OCI-LY7 (cell line): ENCODE results near the gene DENND6B.

Experiments
- EZH2phosphoT487 ChIP-seq: fragments of 200-600 bp; sonication (generic); IDR thresholded peaks from 2 replicates; pipeline ENCODE4 v1.6.1; 2018; ENCODE audit warnings: low read depth, borderline replicate concordance, mild to moderate bottlenecking, mixed run types, antibody characterized with exemption, low read length, moderate library complexity, mixed read lengths
- TF ChIP-seq, protein P1 (sequence below): fragments of 200-600 bp; sonication (generic); conservative IDR thresholded peaks from 2 replicates; pipeline ENCODE4 v1.5.1; 2014; ENCODE audit warnings: mild to moderate bottlenecking, antibody characterized with exemption, low read length, moderate library complexity, mixed read lengths

DNA sequence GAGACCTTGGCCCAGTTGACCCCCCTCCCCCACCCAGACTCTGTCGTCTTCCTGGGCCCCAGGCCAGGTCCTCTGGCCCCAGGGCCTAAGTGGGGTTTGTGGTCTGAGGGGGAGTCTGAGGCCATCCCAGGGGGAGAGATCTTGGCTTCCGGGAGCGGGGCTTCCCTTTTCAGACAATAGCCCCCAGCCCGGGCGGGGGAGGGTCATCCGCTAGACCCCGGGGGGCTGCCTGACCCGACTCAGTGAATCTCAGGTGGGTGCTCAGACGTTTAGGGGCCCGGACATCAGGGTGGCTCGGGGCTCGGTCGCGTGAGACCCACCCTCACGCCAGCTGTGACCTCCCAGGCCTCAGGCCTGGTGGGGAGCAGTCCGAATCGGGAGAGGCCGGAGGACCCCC is 57.2 kb downstream of the DENND6B start:
- TF ChIP-seq, protein P1, sequence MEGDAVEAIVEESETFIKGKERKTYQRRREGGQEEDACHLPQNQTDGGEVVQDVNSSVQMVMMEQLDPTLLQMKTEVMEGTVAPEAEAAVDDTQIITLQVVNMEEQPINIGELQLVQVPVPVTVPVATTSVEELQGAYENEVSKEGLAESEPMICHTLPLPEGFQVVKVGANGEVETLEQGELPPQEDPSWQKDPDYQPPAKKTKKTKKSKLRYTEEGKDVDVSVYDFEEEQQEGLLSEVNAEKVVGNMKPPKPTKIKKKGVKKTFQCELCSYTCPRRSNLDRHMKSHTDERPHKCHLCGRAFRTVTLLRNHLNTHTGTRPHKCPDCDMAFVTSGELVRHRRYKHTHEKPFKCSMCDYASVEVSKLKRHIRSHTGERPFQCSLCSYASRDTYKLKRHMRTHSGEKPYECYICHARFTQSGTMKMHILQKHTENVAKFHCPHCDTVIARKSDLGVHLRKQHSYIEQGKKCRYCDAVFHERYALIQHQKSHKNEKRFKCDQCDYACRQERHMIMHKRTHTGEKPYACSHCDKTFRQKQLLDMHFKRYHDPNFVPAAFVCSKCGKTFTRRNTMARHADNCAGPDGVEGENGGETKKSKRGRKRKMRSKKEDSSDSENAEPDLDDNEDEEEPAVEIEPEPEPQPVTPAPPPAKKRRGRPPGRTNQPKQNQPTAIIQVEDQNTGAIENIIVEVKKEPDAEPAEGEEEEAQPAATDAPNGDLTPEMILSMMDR, result no peak
- no peak for TF ChIP-seq EZH2phosphoT487
